HepG2 (cell line): Measurements from ENCODE around the gene FLAD1. TPM values are rescaled to one million over a fixed set of nuclear protein-coding genes. Genes with fewer than 3 reads are reported as not detected.

Experiments used
- HMGXB4 ChIP-seq, 2 experiments: sonication (generic) in 1 of 2; formaldehyde crosslinking in 1 of 2; IDR thresholded peaks; 2 replicates each; pipeline versions ENCODE4 v1.4.0 to v1.6.1; 2018 to 2020; ENCODE audit warnings: missing genetic modification reagents in 2 of 2, borderline replicate concordance in 1 of 2, low read depth in 1 of 2, mild to moderate bottlenecking in 1 of 2, missing biosample characterization in 1 of 2
- NKX3-1 ChIP-seq: sonication (generic); formaldehyde crosslinking; IDR thresholded peaks from 2 replicates; pipeline ENCODE4 v1.5.0; 2020; ENCODE audit warnings: missing genetic modification reagents
- NR2F6 ChIP-seq, 2 experiments: IDR thresholded peaks; 2 replicates each; pipeline ENCODE4 v1.6.1; 2016; ENCODE audit warnings: antibody characterized with exemption in 1 of 2, mild to moderate bottlenecking in 1 of 2
- SMARCC2 ChIP-seq: fragments of 450-650 bp; IDR thresholded peaks from 2 replicates; pipeline ENCODE4 v1.6.1; 2017; ENCODE audit warnings: antibody characterized with exemption, mild to moderate bottlenecking
- SSRP1 ChIP-seq: IDR thresholded peaks from 2 replicates; pipeline ENCODE4 v1.6.1; 2016; ENCODE audit warnings: control low read depth
- TMF1 ChIP-seq: sonication (generic); formaldehyde crosslinking; IDR thresholded peaks from 2 replicates; pipeline ENCODE4 v1.8.1; 2022; ENCODE audit warnings: low read depth, missing genetic modification reagents
- ZBTB2 ChIP-seq: sonication (generic); formaldehyde crosslinking; IDR thresholded peaks from 2 replicates; pipeline ENCODE4 v1.8.0; 2022; ENCODE audit warnings: low read depth, missing genetic modification reagents
- ZBTB38 ChIP-seq: sonication (generic); formaldehyde crosslinking; IDR thresholded peaks from 2 replicates; pipeline ENCODE4 v1.5.1; 2020; ENCODE audit warnings: mild to moderate bottlenecking, missing genetic modification reagents
- ZFP1 ChIP-seq: IDR thresholded peaks from 2 replicates; pipeline ENCODE4 v1.6.1; 2016
- ZMAT3 ChIP-seq: sonication (generic); formaldehyde crosslinking; conservative IDR thresholded peaks from 2 replicates; pipeline ENCODE4 v1.7.0; 2021; ENCODE audit warnings: missing genetic modification reagents
- ZNF362 ChIP-seq: sonication (generic); formaldehyde crosslinking; IDR thresholded peaks from 2 replicates; pipeline ENCODE4 v1.4.0; 2020; ENCODE audit warnings: missing genetic modification reagents, mild to moderate bottlenecking, borderline replicate concordance
- ZNF460 ChIP-seq: sonication (generic); formaldehyde crosslinking; IDR thresholded peaks from 2 replicates; pipeline ENCODE4 v1.5.1; 2020; ENCODE audit warnings: missing genetic modification reagents, mild to moderate bottlenecking, borderline replicate concordance
- ZNF569 ChIP-seq: sonication (generic); formaldehyde crosslinking; IDR thresholded peaks from 2 replicates; pipeline ENCODE4 v1.5.0; 2020; ENCODE audit warnings: mild to moderate bottlenecking, missing genetic modification reagents, moderate library complexity, borderline replicate concordance
- polyA plus RNA-seq, 8 experiments: library from polyadenylated mRNA; depleted of rRNA in 3 of 8; stranded (reverse) in 7 of 8; unstranded in 1 of 8; fragments of >200 nt; fragmentation: Illumina TruSeq in 4 of 8; extraction: Trizol in 4 of 8; gene quantifications; 2 replicates each; pipeline versions ENCODE4 v1.2.1 to v1.2.3, GENCODE V29; 2011 to 2016; ENCODE audit warnings: low read depth in 4 of 8, missing spikeins in 1 of 8, mixed read lengths in 1 of 8; ENCODE audit not compliant: insufficient read depth in 1 of 8
- total RNA-seq, 5 experiments: library from RNA; depleted of rRNA; stranded (reverse); fragments of >200 nt; fragmentation: Illumina TruSeq; extraction: Trizol; gene quantifications; 2 replicates each; pipeline ENCODE4 v1.2.3, GENCODE V29; 2016; ENCODE audit warnings: low read depth in 1 of 5
- TF ChIP-seq, protein P1 (sequence below): fragments of 450-650 bp; IDR thresholded peaks from 2 replicates; pipeline ENCODE4 v1.6.1; 2017; ENCODE audit warnings: mild to moderate bottlenecking

Gene FLAD1
- total and polyA plus RNA-seq, 2 of the 13 experiments (the other 11 are each of a cell fraction or from before 2014, with no cell fraction given) = 25.9 to 32.8 TPM

- TF ChIP-seq, protein P1, sequence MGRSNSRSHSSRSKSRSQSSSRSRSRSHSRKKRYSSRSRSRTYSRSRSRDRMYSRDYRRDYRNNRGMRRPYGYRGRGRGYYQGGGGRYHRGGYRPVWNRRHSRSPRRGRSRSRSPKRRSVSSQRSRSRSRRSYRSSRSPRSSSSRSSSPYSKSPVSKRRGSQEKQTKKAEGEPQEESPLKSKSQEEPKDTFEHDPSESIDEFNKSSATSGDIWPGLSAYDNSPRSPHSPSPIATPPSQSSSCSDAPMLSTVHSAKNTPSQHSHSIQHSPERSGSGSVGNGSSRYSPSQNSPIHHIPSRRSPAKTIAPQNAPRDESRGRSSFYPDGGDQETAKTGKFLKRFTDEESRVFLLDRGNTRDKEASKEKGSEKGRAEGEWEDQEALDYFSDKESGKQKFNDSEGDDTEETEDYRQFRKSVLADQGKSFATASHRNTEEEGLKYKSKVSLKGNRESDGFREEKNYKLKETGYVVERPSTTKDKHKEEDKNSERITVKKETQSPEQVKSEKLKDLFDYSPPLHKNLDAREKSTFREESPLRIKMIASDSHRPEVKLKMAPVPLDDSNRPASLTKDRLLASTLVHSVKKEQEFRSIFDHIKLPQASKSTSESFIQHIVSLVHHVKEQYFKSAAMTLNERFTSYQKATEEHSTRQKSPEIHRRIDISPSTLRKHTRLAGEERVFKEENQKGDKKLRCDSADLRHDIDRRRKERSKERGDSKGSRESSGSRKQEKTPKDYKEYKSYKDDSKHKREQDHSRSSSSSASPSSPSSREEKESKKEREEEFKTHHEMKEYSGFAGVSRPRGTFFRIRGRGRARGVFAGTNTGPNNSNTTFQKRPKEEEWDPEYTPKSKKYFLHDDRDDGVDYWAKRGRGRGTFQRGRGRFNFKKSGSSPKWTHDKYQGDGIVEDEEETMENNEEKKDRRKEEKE = no peak
- TF ChIP-seq ZFP1 (CRISPR knock-in tag) (no peak), SMARCC2 (no peak), ZNF569 (CRISPR knock-in tag) (no peak), ZBTB2 (CRISPR knock-in tag) (no peak), ZBTB38 (CRISPR knock-in tag) (no peak), ZNF362 (CRISPR knock-in tag) (no peak), NR2F6 (IDR thresholded peaks at IDR 0.05) (no peak), NR2F6 (CRISPR knock-in tag; IDR thresholded peaks at IDR 0.05) (0 out of 2 replicates have a peak, but pooled peaks have one; percentile 13), ZNF460 (CRISPR knock-in tag) (no peak), ZMAT3 (CRISPR knock-in tag) (no peak), NKX3-1 (CRISPR knock-in tag) (no peak), SSRP1 (no peak), TMF1 (CRISPR knock-in tag) (no peak), HMGXB4 (CRISPR knock-in tag; IDR thresholded peaks at IDR 0.05; ENCODE audit: borderline replicate concordance in 1 of 2, low read depth in 1 of 2) (no peak)
Measured at GRCh38 chr1:155012776-155013602, 29.8 kb downstream of the FLAD1 start (continued).
